GM21526 (cell line): Measurements from ENCODE around the gene ITPKB.
"Not testable (repeated sequence)": the region's sequence is repeated elsewhere in the genome, so short reads cannot be mapped to it uniquely, and the experiment has no call there.

Source experiments
- ATAC-seq: cut with Tn5 transposase; IDR thresholded peaks from one replicate; pipeline ENCODE4 v1.9.1; 2021; ENCODE audit warnings: moderate library complexity; ENCODE audit not compliant: unreplicated experiment, low FRiP score

Gene ITPKB

DNA sequence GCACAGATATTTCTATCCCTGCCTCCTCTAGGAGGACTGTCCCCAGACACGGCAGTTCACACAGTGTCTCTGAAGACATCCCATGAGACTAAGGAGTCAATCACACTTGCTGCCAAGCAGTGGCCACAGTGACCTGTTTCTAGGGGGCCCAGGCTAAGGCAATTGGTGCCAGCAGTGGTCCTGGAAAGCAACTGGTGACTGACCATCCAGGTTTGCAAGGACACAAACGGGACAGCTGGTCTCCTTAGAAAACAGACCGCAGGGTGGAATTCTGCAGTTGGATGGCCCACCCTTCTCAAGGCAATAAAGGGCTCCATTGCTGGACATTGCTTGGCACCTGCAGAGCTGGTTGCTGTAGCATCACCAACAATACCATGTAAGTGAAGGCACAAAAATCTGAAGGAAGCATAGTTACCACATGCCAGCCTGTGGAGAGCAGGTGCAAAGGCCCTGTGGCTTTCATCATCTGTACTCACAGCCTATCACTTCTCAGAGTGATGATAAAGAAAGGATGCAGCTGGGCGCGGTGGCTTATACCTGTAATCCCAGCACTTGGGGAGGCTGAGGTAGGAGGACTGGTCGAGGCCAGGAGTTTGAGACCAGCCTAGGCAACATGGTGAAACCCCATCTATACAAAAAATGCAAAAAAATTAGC, 109.1 kb downstream of the ITPKB start:
- no peak for ATAC-seq

DNA sequence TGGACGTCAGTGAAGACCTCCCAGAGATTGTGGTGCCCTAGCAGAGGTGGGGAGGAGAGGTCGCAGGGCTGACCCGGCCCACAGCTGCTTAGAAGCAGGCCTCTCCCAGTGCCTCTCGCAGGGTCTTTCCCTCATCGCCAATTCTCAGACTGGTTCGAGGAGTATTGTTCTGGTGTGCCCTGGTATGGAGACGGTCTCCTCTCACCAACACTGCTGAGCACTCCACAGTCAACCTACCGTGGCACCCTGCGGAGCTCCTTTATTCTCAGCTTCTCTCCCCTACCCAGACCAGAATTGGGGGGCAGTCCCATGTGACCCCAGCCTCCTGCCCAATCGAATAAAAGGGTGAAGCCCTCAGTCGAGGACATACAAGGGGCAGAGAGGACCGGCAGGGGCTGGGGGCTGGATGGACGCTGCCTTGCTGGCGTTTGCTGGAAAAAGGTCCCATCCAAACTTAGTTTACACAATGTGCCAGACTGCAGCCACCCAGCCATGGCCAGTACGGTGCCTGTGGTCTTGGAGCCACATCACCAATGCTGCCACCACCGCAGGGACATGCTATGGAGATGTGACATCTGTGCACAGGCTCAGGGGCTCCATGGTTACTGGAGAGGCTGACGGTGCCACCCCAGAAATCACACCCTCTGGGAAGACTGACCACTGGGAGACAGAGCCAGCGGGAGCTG, 109.7 kb downstream of the ITPKB start:
- no peak for ATAC-seq

DNA sequence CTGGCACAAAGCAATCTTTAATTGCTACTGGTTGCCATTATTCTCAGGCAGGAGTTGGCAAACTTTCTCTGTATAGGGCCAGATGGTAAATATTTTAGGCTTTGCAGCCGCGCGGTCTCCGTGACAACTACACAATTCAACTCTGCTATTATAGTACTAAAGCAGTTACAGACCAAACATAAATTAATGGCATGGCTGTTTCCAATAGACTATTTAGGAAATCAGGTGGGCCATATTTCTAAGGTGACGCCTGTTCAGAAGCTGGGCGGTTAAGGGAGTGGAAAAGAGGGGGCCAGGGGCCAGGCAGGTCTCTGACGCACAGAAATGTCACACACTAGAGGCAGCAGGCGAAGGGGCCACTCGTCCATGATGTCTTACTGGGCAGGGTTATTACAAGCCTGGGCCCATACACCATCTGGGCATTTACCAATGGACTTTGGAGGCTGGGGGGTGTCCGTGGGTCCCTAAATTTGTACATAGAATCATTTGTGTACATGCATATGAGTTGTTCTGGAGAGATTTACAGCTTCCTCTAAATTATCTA, 110.4 kb downstream of the ITPKB start:
- ATAC-seq = no peak

DNA sequence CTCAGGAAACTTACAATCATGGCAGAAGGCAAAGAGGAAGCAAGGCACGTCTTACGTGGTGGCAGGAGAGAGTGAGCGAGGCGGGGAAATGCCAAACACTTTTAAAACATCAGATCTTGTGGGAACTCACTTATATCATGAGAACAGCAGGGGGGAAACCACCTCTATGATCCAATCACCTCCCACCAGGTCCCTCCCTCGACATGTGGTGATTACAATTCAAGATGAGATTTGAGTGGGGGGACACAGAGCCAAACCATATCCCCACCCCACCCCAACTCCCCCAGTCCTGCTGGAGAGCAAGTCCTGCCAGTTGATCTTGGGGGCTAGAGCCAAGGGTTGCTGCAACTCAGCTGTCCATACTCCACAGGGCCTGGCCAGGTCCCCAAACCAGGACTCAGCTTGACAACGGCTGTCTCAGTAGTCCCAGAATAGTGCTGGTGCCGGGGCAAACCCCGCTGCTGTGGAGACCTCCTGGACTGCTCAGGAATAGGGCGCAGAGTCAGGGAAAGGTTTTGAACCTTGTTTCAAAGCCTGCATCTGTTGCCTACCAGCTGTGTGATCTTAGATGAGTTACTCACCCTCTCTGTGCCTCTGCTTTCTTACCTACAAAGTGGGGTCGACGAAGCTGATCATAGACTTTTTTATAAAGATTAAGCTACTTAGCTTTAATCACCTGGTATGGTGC, 111.0 kb downstream of the ITPKB start:
- ATAC-seq = no peak

DNA sequence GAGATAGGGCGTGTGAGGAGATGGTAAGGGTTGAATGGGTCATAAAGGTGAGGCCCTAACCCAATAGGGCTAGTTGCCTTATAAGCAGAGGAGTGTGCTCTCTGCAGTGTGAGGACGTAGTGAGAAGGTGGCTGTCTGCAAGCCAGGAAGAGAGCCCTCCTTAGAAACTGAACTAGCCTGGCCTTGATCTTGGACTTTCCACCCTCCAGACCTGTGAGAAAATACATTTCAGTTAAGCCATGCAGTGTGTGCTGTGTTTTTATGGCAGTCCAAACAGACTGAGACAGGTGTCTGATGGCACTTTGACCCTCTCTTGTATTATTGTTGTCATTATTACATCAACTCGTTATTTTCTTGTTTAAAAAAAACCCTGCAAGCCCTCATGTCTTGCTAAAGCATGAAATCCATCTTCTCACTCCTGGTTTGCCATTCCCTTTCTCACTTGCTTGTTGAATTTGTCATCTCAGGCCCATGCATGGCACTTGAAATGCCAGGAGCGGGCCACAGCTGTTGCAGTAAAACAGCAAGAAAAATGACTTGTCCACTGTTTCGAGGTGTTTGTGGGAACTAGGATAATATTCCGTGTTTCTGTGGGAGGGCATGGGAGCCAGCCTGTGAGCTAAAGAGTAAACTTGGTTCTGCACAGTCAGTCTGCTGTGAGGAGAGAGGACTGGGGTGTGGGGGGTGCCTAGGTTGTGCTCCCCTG, 111.9 kb downstream of the ITPKB start:
- no peak for ATAC-seq

DNA sequence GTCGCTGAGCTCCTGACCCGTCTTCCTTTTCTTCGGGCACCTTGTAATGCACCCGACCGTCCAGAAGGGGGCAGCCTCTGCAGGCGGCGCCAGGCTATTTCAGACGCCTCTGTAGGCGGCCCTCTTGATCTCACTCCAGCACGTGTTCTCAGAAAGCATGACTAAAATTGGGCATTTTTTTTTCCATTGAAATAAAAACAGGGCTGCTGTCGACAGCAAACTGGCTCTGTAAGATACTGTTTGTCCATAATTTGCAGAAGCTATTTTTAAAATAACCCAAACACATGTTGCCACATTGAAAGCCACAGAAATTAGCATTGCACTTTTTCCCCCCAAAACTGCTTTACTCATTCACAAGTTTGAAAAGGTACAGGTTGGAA, 112.5 kb downstream of the ITPKB start:
- ATAC-seq = peak; percentile 81

DNA sequence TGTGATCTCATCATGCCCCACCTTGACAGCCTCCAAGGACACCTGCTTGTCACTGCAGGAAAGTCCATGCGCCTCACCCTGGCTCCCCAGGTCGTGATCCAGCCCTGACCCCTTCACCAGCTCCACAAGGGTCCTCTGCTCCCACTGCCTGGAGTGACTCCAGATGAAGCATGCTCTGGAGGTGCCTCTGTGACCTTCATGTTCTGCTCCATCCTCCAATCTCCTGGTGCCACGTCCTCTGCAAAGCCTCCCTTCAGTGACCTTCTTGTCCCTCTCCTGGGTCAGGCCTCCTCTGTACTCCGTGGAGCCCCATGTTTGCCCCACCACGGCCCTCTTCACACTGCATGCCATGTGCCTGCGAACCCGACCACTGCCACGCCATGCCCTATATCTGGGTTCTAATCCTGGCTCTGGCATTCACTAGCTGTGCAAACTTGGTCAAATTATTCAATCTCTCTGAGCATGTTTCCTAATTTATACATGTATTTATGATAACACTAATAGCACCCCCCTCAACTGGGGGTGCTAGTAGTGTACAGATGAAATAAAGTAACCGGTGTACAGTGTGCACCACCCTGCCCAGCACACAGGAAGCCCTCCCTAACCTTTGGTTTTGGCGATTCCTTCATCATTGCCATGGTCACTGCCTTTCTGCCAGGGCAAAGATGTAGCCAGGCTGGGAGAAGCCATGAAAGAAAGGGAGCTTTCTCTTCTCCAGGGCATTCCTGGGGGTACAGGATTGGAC, 113.1 kb downstream of the ITPKB start:
- peak; percentile 22 for ATAC-seq

DNA sequence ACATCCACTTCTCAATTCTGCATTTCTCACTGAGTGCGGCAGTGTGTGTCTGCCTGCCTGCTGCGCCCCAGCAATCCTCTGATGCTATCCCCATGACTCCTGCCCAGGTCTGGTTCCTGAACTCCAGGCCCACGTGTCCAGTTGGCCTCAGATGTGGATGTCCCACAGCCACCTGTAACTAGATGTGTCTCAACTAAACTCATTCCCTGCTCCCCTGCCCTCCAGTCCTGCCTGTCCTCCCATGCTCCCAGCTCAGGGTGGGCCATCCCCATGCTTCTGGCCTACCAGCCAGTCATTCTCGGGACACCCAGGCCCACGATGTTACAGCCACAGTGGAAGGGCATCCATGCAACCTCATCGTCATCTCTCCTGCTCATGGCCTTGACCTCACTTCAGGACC, 113.8 kb downstream of the ITPKB start:
- ATAC-seq = no peak

DNA sequence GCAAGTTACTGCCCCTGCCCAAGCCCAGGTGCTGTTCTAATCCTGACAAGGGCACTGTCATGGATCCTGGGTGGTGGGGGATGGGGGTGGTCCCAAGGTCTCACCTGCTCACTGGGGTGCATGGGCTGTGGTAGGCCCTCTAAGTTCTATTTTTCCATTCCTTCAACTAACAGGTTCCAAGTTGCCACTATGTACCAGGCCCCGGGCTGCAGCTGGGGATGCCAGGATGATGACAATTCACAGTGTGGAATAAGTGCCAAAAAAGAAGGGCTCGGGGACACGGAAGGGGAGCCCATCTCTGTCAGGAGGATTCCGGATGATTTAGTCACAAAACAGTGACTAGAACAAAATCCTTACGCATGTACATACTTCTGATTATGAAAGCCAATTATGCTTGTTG, 114.6 kb downstream of the ITPKB start:
- ATAC-seq = no peak

DNA sequence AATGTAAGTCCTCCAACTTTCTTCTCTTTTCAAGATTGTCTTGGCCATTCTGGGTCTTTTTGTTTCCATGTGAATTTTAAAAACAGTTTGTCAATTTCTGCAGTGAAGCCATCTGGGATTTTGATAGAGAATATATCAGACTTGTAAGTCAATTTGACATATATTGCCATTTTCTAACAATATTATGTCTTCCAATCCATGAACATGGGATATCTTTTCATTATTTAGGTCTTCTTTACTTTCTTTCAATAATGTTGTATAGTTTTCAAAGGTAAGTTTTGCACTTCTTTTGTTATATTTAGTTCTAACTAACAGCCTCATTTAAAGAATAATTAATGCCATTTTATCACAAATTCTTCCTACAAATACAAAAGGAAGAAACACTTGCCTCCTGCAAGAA, 117.1 kb downstream of the ITPKB start:
- no peak for ATAC-seq

DNA sequence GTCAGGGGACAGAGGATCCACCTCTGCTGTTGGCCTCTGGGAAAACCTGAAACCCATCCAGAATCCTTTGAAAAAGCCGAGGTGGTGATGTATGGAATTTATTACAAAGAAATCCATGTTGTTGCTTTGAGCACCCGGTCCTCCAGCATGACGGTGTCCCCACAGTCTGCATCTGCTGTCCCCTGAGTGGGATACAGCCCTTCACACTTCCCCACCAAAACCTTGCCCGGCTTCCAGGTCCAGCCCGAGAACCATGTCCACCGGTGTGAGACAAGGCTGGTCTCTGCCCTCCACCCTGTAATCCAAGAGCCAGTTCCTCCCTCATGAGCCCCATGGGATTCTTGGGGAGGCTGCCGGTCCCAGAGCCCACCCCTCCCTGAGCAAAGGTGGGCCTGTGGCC, 120.1 kb downstream of the ITPKB start:
- ATAC-seq = no peak

DNA sequence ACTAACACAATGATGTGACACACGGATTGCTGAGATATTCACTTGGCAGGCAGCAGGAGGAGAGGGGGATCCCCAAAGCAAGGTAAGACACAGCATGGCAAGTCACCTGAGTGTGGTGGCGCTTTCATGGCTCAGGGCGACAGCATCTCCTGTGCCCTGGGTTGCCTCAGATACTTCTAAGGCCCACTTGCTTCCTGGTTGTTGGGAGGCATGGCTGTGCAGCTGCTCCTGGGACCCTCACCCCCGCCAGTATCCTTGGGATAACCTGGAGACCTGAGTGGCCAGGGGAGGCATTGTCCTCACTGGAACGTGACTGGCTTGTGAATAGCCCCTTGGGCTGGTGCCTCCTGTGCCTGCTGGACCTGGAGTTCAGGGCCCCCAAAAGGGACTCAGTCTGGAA, 120.7 kb downstream of the ITPKB start:
- no peak for ATAC-seq

DNA sequence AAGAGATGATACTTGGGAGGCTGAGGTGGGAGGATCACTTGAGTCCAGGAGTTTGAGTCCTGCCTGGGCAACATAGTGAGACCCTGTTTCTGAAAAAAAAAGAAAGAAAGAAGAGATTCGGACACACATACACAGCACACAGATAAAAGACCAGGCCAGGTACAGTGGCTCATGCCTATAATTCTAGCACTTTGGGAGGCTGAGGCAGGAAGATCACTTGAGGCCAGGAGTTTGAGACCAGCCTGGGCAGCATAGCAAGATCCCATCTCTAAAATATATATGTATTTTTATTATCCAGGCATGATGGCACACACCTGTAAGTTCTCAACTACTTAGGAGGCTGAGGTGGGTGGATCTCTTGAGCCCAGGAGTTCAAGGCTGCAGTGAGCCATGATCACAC, 121.4 kb downstream of the ITPKB start:
- ATAC-seq = not testable (repeated sequence)

DNA sequence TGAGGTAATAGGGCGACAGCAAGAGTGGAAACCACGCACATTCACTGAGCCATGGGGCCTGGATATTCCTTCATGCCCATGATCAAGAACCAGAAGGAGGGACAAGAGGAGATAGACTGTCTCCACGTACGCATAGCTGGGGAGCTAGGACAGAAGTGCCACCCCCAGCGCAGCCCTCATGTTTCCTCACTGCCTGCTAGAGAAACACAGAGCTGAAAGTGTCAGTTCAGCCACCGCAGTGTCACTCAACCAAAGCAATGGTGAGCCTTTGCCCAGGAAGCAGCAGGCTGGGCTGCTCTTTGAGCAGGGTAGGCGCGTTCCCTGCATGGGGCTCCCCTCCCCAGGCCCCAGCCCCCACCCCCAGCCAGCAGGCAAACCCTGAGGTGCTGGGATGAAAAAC, 122.0 kb downstream of the ITPKB start:
- no peak for ATAC-seq

DNA sequence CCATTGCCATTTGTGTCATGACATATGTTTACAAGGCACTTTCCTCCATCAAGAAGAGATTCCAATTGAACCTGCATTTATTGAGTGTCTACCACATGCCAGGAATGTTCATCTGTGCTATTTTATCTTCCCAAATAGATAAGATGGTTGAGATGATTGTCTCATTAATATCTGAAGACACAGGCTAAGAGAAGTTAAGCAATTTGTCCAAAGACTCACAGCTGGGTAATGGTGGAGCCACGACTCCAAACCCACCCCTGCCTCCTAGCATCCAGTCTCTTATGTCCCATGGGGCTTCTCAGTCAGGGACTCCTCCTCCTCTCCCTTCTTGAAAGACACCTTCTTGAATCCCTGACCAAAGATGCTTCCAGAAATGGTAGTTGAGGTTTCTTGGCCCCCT, 122.4 kb downstream of the ITPKB start:
- ATAC-seq = no peak

DNA sequence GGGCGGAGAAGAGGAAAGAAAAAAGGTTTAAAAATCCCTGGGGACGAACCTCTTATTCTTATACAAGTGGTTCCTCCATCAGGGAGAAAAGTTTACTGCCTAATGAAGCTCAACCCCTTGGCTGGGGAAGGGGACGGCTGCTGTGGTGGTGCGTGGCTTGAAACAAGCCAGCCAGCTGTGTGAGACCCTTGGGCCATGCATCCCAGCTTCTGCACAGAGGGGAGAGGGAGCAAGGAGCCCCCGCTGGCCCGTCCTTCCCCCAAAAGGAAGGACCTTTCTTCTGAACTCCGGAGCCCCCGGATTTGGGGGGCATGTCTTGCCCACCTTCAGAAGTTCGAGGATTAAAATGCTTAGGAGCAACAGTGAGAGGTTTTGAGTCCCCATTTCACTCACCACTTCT, 123.2 kb downstream of the ITPKB start:
- no peak for ATAC-seq

DNA sequence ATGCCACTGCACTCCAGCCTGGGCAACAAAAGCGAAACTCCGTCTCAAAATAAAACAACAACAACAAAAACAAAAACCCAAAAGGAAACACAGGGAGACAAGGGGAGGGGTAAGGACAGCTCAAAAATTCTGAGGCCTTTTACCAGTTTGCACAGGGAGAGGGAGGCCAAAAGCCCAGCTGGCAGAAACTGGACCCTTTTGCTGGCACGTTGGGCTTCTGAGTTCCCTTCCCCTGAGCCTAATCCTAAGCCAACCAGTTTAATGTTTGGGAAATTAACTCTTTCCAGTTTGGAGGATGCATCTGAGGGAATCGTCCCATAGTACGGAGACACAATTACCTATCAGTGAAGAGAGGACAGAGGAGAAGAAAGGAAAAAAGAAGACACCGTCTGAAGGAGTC, 127.1 kb downstream of the ITPKB start:
- not testable (repeated sequence) for ATAC-seq

DNA sequence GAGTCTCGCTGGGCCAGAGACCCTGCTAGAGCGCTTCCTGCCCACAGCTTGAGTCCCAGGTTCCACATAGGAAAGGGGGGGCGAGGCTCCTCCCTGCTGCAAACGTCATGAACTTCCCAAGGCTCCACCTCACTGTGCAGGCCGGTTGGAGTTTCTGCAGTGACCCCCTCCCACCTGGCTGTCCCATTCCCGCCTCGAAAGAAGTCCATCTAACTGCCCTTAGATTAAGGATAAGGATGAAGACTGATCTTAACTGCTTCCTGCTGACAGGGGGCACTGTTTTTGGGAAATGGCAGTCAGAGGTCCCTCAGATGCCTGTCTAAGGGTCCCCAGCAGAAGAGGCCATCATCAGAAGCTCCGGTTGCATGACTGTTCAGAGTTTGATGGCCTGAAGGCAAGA, 127.8 kb downstream of the ITPKB start:
- no peak for ATAC-seq

DNA sequence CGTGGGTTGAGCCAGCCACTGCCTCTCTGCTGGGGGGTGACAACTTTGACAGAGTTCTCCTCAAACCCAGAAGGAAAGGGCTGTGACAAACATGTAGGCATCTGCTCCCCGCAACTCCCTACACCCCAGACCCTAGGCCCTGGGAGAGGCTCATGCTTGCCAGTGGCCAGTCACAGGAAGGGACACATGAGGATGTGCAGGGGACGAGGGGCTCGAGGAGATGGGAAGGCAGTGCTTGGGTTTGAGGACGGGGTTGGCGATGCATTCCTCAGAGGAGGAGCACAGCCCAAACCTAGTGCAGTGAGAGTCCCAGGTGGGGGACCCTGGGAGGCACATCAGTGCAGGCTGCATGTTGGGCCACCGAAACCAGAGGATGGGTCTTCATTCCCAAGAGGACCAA, 128.4 kb downstream of the ITPKB start:
- no peak for ATAC-seq

DNA sequence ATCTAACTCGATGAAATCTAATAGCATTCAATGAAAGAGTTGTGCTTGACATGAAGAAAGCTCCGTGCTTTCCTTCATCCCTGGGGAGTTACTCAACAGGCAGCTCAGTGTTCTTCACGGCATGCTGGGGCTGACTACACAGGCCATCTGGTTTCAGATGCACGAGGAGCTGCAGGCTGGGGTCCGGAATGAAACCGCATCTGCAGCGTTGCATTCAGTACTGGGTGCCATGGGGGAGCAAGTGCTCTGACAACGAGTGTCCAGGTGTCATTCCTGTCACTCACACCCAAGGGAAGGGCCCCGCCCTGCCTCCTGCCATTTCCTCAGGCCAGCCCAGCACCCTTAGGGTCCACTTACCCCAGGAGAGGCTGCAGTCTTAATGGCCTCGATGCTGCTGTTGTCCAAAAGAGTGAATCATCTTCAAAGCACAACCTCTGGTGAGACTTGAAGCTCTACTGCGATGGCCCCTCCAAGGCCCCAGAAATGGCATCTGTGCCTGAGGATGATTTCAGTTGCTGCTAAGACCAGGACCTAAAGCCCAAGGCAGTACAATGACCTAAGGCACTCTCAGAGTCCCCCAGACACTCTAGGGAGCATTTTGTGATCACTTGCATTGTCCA, 129.1 kb downstream of the ITPKB start:
- ATAC-seq = no peak
